GDM1 (cell line): ENCODE data around the gene ZBTB33.

Experiments used
- DNase-seq: peaks from one replicate; lab custom pipeline; 2025; lab: John Stamatoyannopoulos, UW

Gene ZBTB33

GRCh38 chrX:120306630-120307029, 56.0 kb downstream of the ZBTB33 start:
- no peak for DNase-seq
